ENCODE measurements around the gene THSD4.

GRCh38 chr15:71114887-71115566 is at the start of gene THSD4:
- TF ChIP-seq CTCF (IDR thresholded peaks at IDR 0.05) (peak; percentile 75 to 95 (median 89)), POLR2AphosphoS5 (IDR thresholded peaks at IDR 0.05; ENCODE audit: insufficient read depth in 1 of 2, low read depth in 1 of 2) (peak in 1 of 2 donors; percentile 41)
